A673 (cell line): ENCODE results near the gene FAM81A.

Experiments
- EZH2 ChIP-seq: fragments of 200-600 bp; sonication (generic); IDR thresholded peaks from 2 replicates; pipeline ENCODE4 v1.6.1; 2017; ENCODE audit warnings: borderline replicate concordance, low read depth, mild to moderate bottlenecking, mixed read lengths, antibody characterized with exemption, low read length; ENCODE audit not compliant: poor library complexity, severe bottlenecking
- TF ChIP-seq, protein P1 (sequence below): fragments of 300-800, 200-600 bp; sonication (generic); conservative IDR thresholded peaks from 2 replicates; pipeline ENCODE4 v1.5.1; 2017; ENCODE audit warnings: low read depth, mild to moderate bottlenecking, antibody characterized with exemption, low read length, moderate library complexity, mixed read lengths

DNA sequence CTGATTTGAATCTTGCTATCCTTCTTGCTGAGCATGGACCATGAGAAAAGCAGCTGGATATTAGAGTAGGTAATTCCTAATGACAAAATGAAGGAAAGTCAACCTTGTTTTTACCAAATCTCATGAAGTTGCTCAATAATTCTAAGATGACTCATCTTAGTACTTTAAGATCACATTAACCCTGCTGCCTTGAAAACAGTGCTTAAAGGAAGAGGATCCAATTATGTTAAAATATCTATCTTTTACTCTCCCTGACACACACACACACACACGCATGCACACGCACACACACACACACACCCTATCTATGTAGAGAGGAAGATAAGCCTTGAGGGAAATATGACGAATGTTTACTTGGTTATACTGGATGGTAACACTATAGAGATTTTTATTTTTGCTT lies 49.3 kb upstream of the FAM81A start:
- TF ChIP-seq, protein P1, sequence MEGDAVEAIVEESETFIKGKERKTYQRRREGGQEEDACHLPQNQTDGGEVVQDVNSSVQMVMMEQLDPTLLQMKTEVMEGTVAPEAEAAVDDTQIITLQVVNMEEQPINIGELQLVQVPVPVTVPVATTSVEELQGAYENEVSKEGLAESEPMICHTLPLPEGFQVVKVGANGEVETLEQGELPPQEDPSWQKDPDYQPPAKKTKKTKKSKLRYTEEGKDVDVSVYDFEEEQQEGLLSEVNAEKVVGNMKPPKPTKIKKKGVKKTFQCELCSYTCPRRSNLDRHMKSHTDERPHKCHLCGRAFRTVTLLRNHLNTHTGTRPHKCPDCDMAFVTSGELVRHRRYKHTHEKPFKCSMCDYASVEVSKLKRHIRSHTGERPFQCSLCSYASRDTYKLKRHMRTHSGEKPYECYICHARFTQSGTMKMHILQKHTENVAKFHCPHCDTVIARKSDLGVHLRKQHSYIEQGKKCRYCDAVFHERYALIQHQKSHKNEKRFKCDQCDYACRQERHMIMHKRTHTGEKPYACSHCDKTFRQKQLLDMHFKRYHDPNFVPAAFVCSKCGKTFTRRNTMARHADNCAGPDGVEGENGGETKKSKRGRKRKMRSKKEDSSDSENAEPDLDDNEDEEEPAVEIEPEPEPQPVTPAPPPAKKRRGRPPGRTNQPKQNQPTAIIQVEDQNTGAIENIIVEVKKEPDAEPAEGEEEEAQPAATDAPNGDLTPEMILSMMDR = no peak
- no peak for TF ChIP-seq EZH2
